Endodermal cell (in vitro differentiated cells): ENCODE results near the gene ST3GAL6. TPM values are rescaled to one million over a fixed set of nuclear protein-coding genes. Genes with fewer than 3 reads are reported as not detected.

Experiments
- DNase-seq: peaks from one replicate; pipeline ENCODE4 v3.0.0-alpha.2; 2017
- H3K27ac ChIP-seq: 2 replicates; pipeline ENCODE4 v1.5.1; 2013; ENCODE audit warnings: mild to moderate bottlenecking, low read depth, low read length, moderate library complexity
- H3K27me3 ChIP-seq: 2 replicates; pipeline ENCODE4 v1.6.1; 2013; ENCODE audit warnings: mild to moderate bottlenecking, low read length, moderate library complexity; ENCODE audit not compliant: insufficient read depth, control insufficient read depth, poor library complexity, severe bottlenecking
- H3K36me3 ChIP-seq: 2 replicates; pipeline ENCODE4 v1.7.0; 2013; ENCODE audit warnings: mild to moderate bottlenecking, low read length, moderate library complexity; ENCODE audit not compliant: control insufficient read depth, insufficient read depth
- H3K4me1 ChIP-seq: one replicate; pipeline ENCODE4 v1.7.0; 2013; ENCODE audit warnings: low read length; ENCODE audit not compliant: control insufficient read depth, insufficient read depth
- H3K4me3 ChIP-seq: 2 replicates; pipeline ENCODE4 v1.5.1; 2013; ENCODE audit warnings: mild to moderate bottlenecking, low read length, moderate library complexity
- H3K9ac ChIP-seq: 2 replicates; pipeline ENCODE4 v1.6.1; 2013; ENCODE audit warnings: mild to moderate bottlenecking, low read length, moderate library complexity; ENCODE audit not compliant: poor library complexity, severe bottlenecking; ENCODE audit errors: extremely low read depth
- H3K9me3 ChIP-seq: 2 replicates; pipeline ENCODE4 v1.6.1; 2013; ENCODE audit warnings: mild to moderate bottlenecking, low read length, moderate library complexity; ENCODE audit not compliant: control insufficient read depth
- H3K27ac Mint-ChIP-seq: 2 replicates; pipeline ENCODE4 v1.8.0; 2020; ENCODE audit warnings: mixed read lengths
- H3K27me3 Mint-ChIP-seq: 2 replicates; pipeline ENCODE4 v1.8.0; 2021; ENCODE audit warnings: mild to moderate bottlenecking, mixed read lengths; ENCODE audit not compliant: insufficient read depth
- H3K36me3 Mint-ChIP-seq: 2 replicates; pipeline ENCODE4 v1.8.0; 2020; ENCODE audit warnings: low read depth, mixed read lengths
- H3K4me1 Mint-ChIP-seq: 2 replicates; pipeline ENCODE4 v1.8.0; 2020; ENCODE audit warnings: mixed read lengths
- H3K4me3 Mint-ChIP-seq: 2 replicates; pipeline ENCODE4 v1.8.0; 2020; ENCODE audit warnings: mild to moderate bottlenecking, moderate library complexity, mixed read lengths
- H3K9me3 Mint-ChIP-seq: 2 replicates; pipeline ENCODE4 v1.8.0; 2020; ENCODE audit warnings: mild to moderate bottlenecking, mixed read lengths
- CTCF ChIP-seq: fragments of 200-600 bp; sonication (generic); conservative IDR thresholded peaks from 2 replicates; pipeline ENCODE4 v1.5.0; 2021; ENCODE audit warnings: antibody characterized with exemption, mild to moderate bottlenecking
- WGBS, 2 experiments: methylation state at CpG; one replicate each; pipeline versions ENCODE4 v1.1.5 to v1.1.7; 2013; ENCODE audit warnings: missing lambda C conversion rate in 2 of 2, mixed read lengths in 1 of 2; ENCODE audit not compliant: insufficient coverage in 1 of 2, insufficient read length in 1 of 2; 5-methylcytosine and 5-hydroxymethylcytosine counted together
- total RNA-seq, 2 donors: library from RNA; stranded (reverse); fragmentation: NEBNext Ultra II Directional in 1 of 2; extraction: Animal tissue kit (Norgen Biotek cat#: 25700) in 1 of 2; gene quantifications; 2 replicates in 1 of 2; 3 replicates in 1 of 2; pipeline ENCODE4 v1.2.1, GENCODE V29; 2021

ST3GAL6 gene
- total RNA-seq, 2 donors from 2014 or later, result 8.1 to 9.9 TPM

- Mint-ChIP-seq H3K27ac (no peak overlapping the region), H3K4me1 (no peaks in the 10 kb centered on the region), H3K36me3 (peaks cover 40% of the 10 kb centered on the region), H3K4me3 (no peak overlapping the region), H3K27me3 (no peaks in the 10 kb centered on the region), H3K9me3 (no peaks in the 10 kb centered on the region)
- H3K4me1 ChIP-seq, result no peaks in the 10 kb centered on the region
- no peaks in the 10 kb centered on the region for H3K9me3 ChIP-seq
- 91 to 94% methylated on average over 5 of the region's 5 CpGs for WGBS, 2 experiments
- H3K36me3 ChIP-seq, result peaks cover 76% of the 10 kb centered on the region
- no peak overlapping the region for H3K27ac ChIP-seq
- TF ChIP-seq CTCF, result no peak
- no peak overlapping the region for H3K9ac ChIP-seq
- H3K27me3 ChIP-seq, result no peaks in the 10 kb centered on the region
- DNase-seq, result no peak
- no peak overlapping the region for H3K4me3 ChIP-seq
Observed at GRCh38 chr3:98814817-98815420, 51.8 kb downstream of the ST3GAL6 start.

- Histone ChIP-seq H3K4me1 (no peaks in the 10 kb centered on the region), H3K27me3 (no peaks in the 10 kb centered on the region), H3K27ac (no peak overlapping the region), H3K36me3 (peaks cover 70% of the 10 kb centered on the region), H3K4me3 (no peak overlapping the region), H3K9ac (no peak overlapping the region), H3K9me3 (no peaks in the 10 kb centered on the region)
- TF ChIP-seq CTCF, result peak; percentile 85
- 73 to 80% methylated on average over 1 to 3 of the region's 3 CpGs for WGBS, 2 experiments
- no peak overlapping the region for H3K4me3 Mint-ChIP-seq
- no peaks in the 10 kb centered on the region for H3K4me1 Mint-ChIP-seq
- no peak for DNase-seq
- H3K27me3 Mint-ChIP-seq, result no peaks in the 10 kb centered on the region
- no peak overlapping the region for H3K27ac Mint-ChIP-seq
- no peaks in the 10 kb centered on the region for H3K9me3 Mint-ChIP-seq
- peaks cover 36% of the 10 kb centered on the region for H3K36me3 Mint-ChIP-seq
Observed at GRCh38 chr3:98817547-98818041, 54.5 kb downstream of the ST3GAL6 start.

GRCh38 chr3:98821063-98821462 is 57.9 kb downstream of the ST3GAL6 start:
- Mint-ChIP-seq H3K27me3 (no peaks in the 10 kb centered on the region), H3K4me3 (no peak overlapping the region), H3K4me1 (no peaks in the 10 kb centered on the region), H3K9me3 (no peaks in the 10 kb centered on the region), H3K27ac (no peak overlapping the region), H3K36me3 (peaks cover 36% of the 10 kb centered on the region)
- no peak overlapping the region for H3K9ac ChIP-seq
- no peaks in the 10 kb centered on the region for H3K27me3 ChIP-seq
- H3K9me3 ChIP-seq, result no peaks in the 10 kb centered on the region
- no peaks in the 10 kb centered on the region for H3K4me1 ChIP-seq
- no peak overlapping the region for H3K4me3 ChIP-seq
- peaks cover 50% of the 10 kb centered on the region for H3K36me3 ChIP-seq
- TF ChIP-seq CTCF, result no peak
- H3K27ac ChIP-seq, result no peak overlapping the region
- 92 to 100% methylated on average over 1 to 3 of the region's 3 CpGs for WGBS, 2 experiments
- no peak for DNase-seq
